SW480 (cell line): ENCODE data around the gene TMEM131L.

Source experiments
- DNase-seq: peaks from one replicate; pipeline ENCODE4 v3.0.0-alpha.2; 2016; ENCODE audit warnings: low spot score

Gene TMEM131L

GRCh38 chr4:153521478-153521877, 55.3 kb downstream of the TMEM131L start:
- DNase-seq, result no peak

GRCh38 chr4:153521999-153522801, 56.0 kb downstream of the TMEM131L start:
- DNase-seq, result no peak

GRCh38 chr4:153522802-153523094, 56.6 kb downstream of the TMEM131L start:
- no peak for DNase-seq

GRCh38 chr4:153523164-153523796, 57.1 kb downstream of the TMEM131L start:
- no peak for DNase-seq

GRCh38 chr4:153523941-153524386, 57.8 kb downstream of the TMEM131L start:
- no peak for DNase-seq

DNA sequence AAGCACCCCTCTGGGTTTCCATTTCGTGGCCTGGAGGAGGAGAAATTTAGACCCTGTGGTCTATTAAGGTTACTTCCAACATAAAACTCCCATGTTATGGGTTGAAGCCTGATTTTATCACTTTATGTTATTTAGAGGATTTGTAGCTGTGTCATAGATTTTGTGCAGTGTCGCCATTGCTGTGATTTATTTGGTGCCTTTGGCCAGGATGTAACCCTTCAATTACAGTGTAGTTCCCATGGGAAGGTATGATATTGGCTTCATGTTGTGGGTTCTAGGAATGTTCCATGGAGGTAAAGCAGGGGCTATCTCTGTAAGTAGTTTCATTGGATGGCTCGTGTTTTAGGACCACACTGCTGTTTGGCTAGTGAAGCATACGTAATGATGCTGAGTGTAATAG, 58.5 kb downstream of the TMEM131L start:
- DNase-seq, result no peak

GRCh38 chr4:153527690-153528089, 61.5 kb downstream of the TMEM131L start:
- DNase-seq, result no peak

DNA sequence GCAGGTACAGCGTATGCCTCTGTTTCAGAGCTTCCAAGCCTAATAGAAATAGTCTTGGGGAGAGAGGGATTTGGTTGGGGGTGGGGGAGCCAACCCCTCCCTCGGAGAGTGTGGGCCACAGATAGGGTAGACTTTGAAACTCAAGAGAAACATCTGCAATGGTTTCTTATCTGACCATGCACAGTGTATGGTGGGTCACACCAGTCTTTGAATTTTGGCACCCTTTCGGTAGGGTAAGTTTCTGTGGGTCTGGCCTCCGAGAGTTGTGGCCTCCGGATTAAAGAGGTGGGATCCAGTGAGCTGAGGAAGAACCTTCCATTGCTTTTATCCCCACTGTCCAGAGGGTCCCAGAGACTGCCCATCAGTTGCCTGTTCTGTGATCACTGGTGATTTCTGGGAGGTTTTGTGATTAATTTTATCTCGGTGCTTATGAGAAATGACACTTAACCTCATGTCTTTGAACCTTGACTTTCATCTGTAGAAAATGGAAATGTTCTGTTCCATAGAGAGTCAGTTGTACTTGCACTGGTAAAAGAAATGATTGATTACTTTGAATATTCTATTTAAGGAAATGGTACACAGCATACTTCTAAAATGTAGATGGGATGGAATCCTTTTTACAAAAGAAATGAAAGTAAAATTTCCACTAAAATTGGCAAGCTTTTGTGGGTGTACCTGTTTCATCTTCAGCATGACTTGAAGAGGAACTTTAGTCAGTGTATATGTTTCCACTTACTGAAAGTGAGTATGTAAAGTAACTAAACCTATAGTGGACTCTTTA, 62.7 kb downstream of the TMEM131L start:
- no peak for DNase-seq

GRCh38 chr4:153529646-153530045, 63.5 kb downstream of the TMEM131L start:
- DNase-seq, result no peak

GRCh38 chr4:153530284-153530999, 64.3 kb downstream of the TMEM131L start:
- no peak for DNase-seq

DNA sequence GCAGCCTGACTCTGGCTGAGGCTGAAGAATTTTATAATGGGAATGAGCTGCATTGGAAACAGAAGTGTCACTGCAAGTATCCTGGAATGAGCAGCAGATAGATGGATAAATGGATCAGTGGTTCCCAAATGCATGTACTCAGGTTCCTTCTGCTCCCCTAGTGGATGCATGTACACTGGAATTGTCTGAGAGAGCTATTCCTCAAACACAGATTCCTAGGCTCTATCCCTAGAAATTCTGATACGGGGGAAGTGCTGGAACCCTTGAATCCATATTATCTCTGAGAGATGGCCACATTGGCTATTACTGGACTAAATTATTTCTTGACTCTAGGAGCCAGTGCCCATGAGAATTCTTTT, 64.8 kb downstream of the TMEM131L start:
- DNase-seq, result no peak

DNA sequence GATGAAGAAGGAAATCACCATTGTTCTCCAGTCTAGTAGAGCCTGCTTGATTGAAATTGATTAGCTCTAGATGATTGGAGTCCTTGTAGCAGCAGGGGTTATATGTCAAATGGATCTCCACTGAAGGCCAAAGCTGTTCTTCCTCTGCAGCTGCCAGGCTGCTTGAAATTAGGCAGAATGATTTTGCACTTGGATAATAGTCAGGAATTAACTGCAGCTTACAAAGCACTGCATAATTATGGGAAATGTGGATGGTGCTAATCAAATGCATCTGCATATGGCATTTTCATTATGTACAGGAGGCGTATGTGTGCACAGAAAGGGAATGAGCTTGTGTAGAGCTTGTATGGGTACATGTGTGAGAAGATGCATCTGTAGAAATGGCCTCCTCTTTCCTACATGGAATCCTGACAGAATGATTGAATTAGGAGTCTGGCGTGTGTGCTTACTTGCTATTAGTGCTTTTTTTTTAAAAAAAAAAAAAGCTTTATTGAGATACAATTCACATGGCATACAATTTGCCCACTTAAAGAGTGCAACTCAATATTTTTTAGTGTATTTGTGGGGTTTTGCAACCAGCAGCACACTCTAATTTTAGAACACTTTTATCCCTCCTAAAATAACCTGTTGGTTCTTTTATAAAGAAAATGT, 65.9 kb downstream of the TMEM131L start:
- no peak for DNase-seq

GRCh38 chr4:153532636-153533035, 66.5 kb downstream of the TMEM131L start:
- no peak for DNase-seq

GRCh38 chr4:153533387-153533786, 67.2 kb downstream of the TMEM131L start:
- no peak for DNase-seq

- no peak for DNase-seq
These were observed 68.9 kb downstream of the TMEM131L start for GRCh38 chr4:153534792-153535629.

DNA sequence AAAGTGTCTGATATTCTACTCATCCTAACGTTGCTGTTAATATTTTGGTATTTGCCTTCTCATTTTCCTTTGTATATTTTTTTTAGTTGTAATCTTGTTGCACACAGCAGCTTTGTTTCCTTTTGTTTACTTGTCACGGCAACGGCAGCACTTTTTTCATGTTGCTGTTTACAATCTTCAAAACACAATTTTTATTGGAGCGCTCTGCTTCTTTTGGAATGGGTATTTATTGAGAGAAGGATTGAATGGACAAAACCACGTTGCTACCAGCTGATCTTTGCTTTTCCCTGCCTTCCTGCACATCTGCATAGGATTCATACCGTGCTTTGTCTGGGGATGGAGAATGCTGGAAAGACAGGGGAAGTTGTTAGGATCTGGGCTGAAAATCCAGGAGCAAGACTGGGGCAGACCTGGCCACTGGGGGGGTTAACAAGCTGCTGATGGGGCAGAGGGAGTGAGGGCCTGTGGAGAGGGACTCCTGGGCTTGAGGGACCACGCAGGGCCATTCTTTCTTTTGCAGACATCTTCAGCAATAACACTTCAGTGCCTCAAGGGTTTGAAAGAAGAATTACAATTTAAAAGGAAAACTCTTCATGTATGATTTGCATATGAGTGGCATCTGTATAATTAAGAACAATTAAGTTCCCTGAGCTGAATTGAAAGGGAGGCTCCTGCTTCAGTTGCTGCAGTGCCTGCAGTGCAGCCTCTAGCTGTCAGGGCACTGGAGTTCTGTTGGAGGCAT, 69.8 kb downstream of the TMEM131L start:
- no peak for DNase-seq

- DNase-seq, result no peak
These were observed 71.4 kb downstream of the TMEM131L start for GRCh38 chr4:153537493-153537960.

- no peak for DNase-seq
These were observed 72.6 kb downstream of the TMEM131L start for GRCh38 chr4:153538487-153539357.

- no peak for DNase-seq
These were observed 73.3 kb downstream of the TMEM131L start for GRCh38 chr4:153539422-153539821.
